HepG2 (cell line): ENCODE results near the gene GADD45GIP1. TPM values are rescaled to one million over a fixed set of nuclear protein-coding genes. Genes with fewer than 3 reads are reported as not detected.

ENCODE experiments used
- ASH2L ChIP-seq: fragments of 300-600, 200-600 bp; sonication (generic); IDR thresholded peaks from 2 replicates; pipeline ENCODE4 v1.7.0; 2017; ENCODE audit warnings: low read depth, mild to moderate bottlenecking, moderate library complexity, mixed read lengths, low read length; ENCODE audit not compliant: insufficient read length
- CEBPG ChIP-seq: IDR thresholded peaks from 2 replicates; pipeline ENCODE4 v1.6.1; 2016
- JARID2 ChIP-seq: sonication (generic); formaldehyde crosslinking; IDR thresholded peaks from 2 replicates; pipeline ENCODE4 v1.8.1; 2023; ENCODE audit warnings: missing genetic modification reagents, inconsistent platforms; ENCODE audit not compliant: insufficient replicate concordance
- KDM5A ChIP-seq: fragments of 200-600 bp; sonication (generic); IDR thresholded peaks from 2 replicates; pipeline ENCODE4 v1.7.0; 2018; ENCODE audit warnings: antibody characterized with exemption, mild to moderate bottlenecking, low read length, borderline replicate concordance
- MEIS1 ChIP-seq: sonication (generic); formaldehyde crosslinking; IDR thresholded peaks from 2 replicates; pipeline ENCODE4 v1.9.0; 2021; ENCODE audit warnings: mild to moderate bottlenecking, missing genetic modification reagents, moderate library complexity, borderline replicate concordance
- PHF21A ChIP-seq: sonication (generic); formaldehyde crosslinking; IDR thresholded peaks from 2 replicates; pipeline ENCODE4 v1.5.0; 2020; ENCODE audit warnings: mild to moderate bottlenecking, missing genetic modification reagents
- REST ChIP-seq, 2 experiments: IDR thresholded peaks; 2 replicates each; pipeline ENCODE4 v1.6.1; 2011 to 2012; ENCODE audit warnings: low read length in 2 of 2, borderline replicate concordance in 1 of 2, low read depth in 1 of 2, mild to moderate bottlenecking in 1 of 2, moderate library complexity in 1 of 2
- ZNF232 ChIP-seq: sonication (generic); formaldehyde crosslinking; IDR thresholded peaks from 2 replicates; pipeline ENCODE4 v1.4.0; 2020; ENCODE audit warnings: missing genetic modification reagents, borderline replicate concordance
- ZNF337 ChIP-seq: sonication (generic); formaldehyde crosslinking; IDR thresholded peaks from 2 replicates; pipeline ENCODE4 v1.5.1; 2020; ENCODE audit warnings: missing genetic modification reagents, low read depth, mild to moderate bottlenecking, borderline replicate concordance
- ZNF580 ChIP-seq: IDR thresholded peaks from 2 replicates; pipeline ENCODE4 v1.6.1; 2016; ENCODE audit warnings: low read depth, borderline replicate concordance
- ZNF646 ChIP-seq: sonication (generic); formaldehyde crosslinking; IDR thresholded peaks from 2 replicates; pipeline ENCODE4 v1.9.0; 2021; ENCODE audit warnings: mild to moderate bottlenecking, missing genetic modification reagents
- ZNF749 ChIP-seq: sonication (generic); formaldehyde crosslinking; IDR thresholded peaks from 2 replicates; pipeline ENCODE4 v1.8.0; 2022; ENCODE audit warnings: mild to moderate bottlenecking, missing genetic modification reagents, moderate library complexity, borderline replicate concordance
- ZNF841 ChIP-seq: sonication (generic); formaldehyde crosslinking; IDR thresholded peaks from 2 replicates; pipeline ENCODE4 v1.8.1; 2023; ENCODE audit warnings: missing genetic modification reagents, borderline replicate concordance
- polyA plus RNA-seq, 8 experiments: library from polyadenylated mRNA; depleted of rRNA in 3 of 8; stranded (reverse) in 7 of 8; unstranded in 1 of 8; fragments of >200 nt; fragmentation: Illumina TruSeq in 4 of 8; extraction: Trizol in 4 of 8; gene quantifications; 2 replicates each; pipeline versions ENCODE4 v1.2.1 to v1.2.3, GENCODE V29; 2011 to 2016; ENCODE audit warnings: low read depth in 4 of 8, missing spikeins in 1 of 8, mixed read lengths in 1 of 8; ENCODE audit not compliant: insufficient read depth in 1 of 8
- total RNA-seq, 5 experiments: library from RNA; depleted of rRNA; stranded (reverse); fragments of >200 nt; fragmentation: Illumina TruSeq; extraction: Trizol; gene quantifications; 2 replicates each; pipeline ENCODE4 v1.2.3, GENCODE V29; 2016; ENCODE audit warnings: low read depth in 1 of 5

The GADD45GIP1 gene
- total and polyA plus RNA-seq, 2 of the 13 experiments (the other 11 are each of a cell fraction or from before 2014, with no cell fraction given), result 24.6 to 30.7 TPM

- TF ChIP-seq PHF21A (CRISPR knock-in tag) (no peak), KDM5A (no peak), ASH2L (peak; percentile 55), ZNF646 (peak; percentile 54; the same call in 1 of the 2 replicates), ZNF580 (peak; percentile 41; the same call in 1 of the 2 replicates), ZNF232 (peak; percentile 58; the same call in 1 of the 2 replicates), CEBPG (CRISPR knock-in tag) (0 out of 2 replicates have a peak, but pooled peaks have one; percentile 3), ZNF841 (CRISPR knock-in tag) (no peak), MEIS1 (peak; percentile 73; the same call in 1 of the 2 replicates), JARID2 (CRISPR knock-in tag) (no peak), ZNF337 (CRISPR knock-in tag) (0 out of 2 replicates have a peak, but pooled peaks have one; percentile 41), ZNF749 (no peak), REST (IDR thresholded peaks at IDR 0.05; ENCODE audit: borderline replicate concordance in 1 of 2, low read depth in 1 of 2, low read length in 2 of 2) (no peak)
These were observed 39.5 kb upstream of the GADD45GIP1 start (continued) for GRCh38 chr19:12996406-12997094.
